ENCODE measurements around the gene ZNF281.

GRCh38 chr1:200427744-200428143 is 17.9 kb upstream of the ZNF281 start:
- TF ChIP-seq CTCF (IDR thresholded peaks at IDR 0.05; ENCODE audit: low read depth, low read length, missing input control) (no peak), SP1 (IDR thresholded peaks at IDR 0.05) (no peak), GABPA (IDR thresholded peaks at IDR 0.05 in 1 of 2, conservative IDR thresholded peaks at IDR 0.05 in 1 of 2) (no peak), REST (IDR thresholded peaks at IDR 0.05) (no peak), ZBTB33 (IDR thresholded peaks at IDR 0.05) (no peak), MAX (IDR thresholded peaks at IDR 0.05) (no peak), TAF1 (conservative IDR thresholded peaks at IDR 0.05) (no peak), FOXA2 (IDR thresholded peaks at IDR 0.05) (no peak), YY1 (IDR thresholded peaks at IDR 0.05) (no peak), EGR1 (IDR thresholded peaks at IDR 0.05; ENCODE audit: low read depth in 2 of 2) (no peak)

Data from liver (tissue), 3 donors.